ENCODE data around the gene ABHD6.
"Not testable (repeated sequence)": the region's sequence is repeated elsewhere in the genome, so short reads cannot be mapped to it uniquely, and the experiment has no call there.

Gene ABHD6

DNA sequence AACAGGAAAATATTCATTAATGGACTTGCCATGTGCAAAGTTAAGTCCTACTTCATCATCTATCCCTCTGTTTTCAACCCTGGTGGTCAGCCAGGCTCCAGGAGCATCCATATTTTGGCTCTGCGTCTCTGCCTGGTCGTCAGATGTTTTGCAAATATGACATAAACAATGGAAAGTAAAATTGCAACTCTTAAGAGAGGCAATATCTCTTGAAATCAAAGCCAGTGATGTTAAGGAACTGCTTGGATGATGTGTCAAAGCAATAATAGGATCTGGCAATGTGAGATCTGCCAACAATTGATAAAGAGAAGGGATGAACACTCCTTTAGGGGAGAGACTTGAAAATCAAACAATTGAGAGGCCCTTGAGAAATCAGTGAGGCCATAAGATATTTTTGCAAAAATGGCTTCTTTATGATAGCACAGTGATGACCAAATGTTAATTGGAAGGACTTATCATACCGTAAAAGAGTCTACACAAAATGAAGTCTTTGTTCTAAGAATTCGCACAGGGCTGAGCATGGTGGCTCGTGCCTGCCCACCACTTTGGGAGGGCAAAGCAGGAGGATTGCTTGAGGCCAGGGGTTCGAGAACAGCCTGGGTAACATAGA, 6.5 kb downstream of the ABHD6 start:
- DNase-seq, result no peak

DNA sequence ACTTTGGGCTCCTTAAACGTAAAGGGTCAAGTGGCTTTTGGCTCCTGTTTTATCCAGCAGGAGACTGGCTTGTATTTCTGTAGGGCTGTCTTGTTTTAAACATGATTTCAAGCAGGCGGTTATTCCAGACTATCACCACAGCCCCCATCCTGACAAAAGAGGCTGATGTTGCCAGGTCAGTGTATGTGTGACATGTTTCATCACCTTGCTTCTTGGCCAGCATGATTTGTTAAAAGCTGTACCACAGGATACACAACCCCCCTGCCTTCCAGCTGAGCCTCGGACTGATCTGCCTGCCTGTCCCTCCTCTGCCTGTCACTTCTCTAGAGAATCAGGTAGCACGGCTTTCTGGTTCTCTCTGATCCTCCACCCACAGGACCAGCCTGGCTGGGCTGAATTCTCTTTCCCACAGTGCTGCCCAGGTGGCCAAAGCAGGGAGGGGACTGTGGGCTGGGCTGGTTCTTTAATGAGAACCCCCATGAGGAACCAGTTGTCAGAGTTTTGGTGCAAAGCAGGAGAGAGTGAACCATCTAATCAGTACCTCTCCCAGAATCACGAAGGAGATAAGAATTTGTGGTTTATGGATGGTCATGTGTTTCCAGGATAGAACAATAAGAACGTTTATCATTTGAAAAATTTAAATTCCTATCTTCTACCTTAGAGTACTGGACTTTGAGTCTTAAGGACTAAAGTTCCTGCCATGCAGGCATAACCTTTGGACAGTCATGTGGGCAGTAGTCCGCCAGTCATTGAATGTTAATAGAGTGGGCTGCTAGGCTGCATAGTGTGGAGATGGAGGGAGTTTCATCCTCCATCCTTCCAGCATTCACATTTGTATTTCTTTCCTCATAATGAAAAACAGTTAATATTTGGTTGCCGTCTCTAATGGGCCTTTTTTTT, 8.8 kb downstream of the ABHD6 start:
- DNase-seq, result no peak

DNA sequence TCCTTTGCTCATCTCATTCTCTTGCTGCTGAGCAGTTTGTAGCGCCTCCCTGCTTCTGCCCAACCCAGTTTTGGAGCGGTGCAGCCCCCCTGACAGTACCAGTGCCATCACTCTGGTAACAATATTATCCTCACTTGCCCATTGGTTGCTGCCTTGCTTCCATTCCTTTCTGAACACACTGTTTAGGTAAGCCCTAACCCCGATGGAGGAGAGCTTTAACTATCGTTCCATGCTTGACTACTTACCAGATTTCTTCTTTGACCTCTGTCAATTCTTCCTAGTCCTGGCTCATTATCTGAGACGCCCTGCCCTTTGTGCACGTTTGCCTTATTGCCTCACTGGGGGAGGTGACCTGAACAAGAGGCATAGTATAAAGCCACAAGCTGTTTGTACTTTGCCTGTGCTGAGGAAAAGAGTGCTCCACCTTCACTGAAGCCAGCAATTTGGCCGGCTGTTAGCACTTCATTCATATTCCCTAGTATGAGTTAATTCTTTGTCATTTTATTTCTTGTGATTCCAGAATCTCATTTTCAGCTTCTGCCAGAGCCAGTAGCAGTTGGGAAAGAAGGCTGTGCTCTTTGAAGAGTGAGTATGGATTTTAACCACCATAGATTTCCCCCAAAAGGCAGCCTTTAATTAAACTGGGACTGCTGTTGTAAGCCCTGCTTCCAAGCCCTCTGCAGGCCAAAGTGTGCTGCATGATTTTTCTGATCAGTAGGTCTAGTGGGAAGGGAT, 11.9 kb downstream of the ABHD6 start:
- no peak for DNase-seq

DNA sequence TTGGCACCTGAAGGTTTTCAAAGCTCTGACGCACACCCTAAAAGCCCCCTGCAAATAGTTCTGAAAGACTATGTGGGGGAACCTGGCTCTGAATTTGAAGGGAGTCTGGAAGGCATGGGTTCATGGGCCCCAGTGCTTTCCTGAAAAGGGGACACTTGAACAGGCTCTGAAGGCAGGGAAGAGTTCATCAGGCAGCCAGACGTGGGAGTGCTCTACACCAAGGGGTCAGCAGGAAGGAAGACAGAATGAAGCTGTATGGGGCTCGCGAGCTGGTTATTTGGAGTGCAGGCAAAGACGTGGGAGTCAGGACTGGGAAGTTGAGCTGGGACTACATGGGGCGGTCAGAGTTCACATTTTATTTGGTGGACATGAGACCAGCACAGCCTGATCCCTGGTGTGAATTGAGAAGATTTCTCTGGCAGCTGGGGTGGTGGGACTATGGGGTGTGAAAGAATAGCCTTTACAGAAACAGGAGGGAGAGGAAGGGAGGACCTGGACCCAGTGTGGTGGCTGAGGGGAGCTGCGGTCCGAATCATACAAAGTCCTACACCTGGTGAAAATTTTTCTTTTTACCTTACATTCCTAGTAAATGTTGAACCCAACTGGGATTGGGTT, 12.6 kb downstream of the ABHD6 start:
- no peak for DNase-seq

DNA sequence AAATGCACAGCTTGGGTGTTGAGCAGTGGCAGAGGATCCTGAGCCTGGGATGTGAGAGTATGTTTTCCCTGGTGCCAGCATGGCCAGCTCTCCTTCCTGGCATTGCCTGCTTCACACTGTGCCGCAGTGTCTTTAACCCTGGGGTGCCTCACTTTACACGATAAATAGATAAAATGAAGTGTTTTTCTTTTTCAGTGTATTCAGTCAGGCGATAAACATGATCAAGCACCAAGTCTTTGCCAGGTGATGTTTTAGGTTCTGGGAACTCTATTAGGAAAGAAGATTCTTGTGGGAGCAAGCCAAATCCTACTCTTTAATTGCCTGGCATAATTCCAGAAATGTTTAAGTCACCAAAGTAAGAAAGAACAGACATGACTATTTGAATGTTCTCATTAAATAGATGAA, 14.0 kb downstream of the ABHD6 start:
- DNase-seq, result no peak

DNA sequence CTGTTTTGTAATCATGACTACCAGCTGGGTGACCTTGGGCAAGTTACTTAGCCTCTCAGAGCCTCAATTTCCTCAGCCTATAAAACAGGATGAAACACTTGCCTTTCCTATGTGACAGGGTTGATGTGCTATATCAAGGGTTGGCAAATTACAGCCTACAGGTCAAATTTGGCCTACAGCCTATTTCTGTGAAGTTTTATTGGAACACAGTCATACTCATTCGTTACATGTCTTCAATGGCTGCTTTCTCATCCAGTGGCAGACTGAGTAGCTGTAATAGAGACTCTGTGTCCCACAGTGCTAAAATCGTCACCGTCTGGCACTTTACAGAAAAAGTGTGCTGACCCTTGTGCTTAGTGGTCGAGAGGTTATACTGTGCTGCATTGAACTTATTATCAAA, 16.6 kb downstream of the ABHD6 start:
- no peak for DNase-seq

DNA sequence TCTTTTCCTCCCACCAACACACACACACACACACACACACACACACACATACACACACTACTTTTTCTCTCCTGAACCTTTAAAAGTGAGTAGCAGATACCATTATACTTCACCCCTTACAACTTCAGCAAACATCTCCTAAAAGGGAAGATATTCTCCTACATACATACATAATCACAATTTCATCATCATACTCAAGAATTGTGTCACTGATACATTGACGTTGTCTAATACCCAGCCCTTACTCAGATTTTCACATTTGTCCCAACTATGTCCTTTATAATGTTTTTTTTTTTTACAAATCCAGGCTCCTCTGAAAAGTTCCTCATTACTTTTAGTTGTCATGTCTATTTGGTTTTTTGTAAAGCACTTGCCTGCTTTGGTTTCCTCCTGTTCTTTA, 18.5 kb downstream of the ABHD6 start:
- no peak for DNase-seq

DNA sequence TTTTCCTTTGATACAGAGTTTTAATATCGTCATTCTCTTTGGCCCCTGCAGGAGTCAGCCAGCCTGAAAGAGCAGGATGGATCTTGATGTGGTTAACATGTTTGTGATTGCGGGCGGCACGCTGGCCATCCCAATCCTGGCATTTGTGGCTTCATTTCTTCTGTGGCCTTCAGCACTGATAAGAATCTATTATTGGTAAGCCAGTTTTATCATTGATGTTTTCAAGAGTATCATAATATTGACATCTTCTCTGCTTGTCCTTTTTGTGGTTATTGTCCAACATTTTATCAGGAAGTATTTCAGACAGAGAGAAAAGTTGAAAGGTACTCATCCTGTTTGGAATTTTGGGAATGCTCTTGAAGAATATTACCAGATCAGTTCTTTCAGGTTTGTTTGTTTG, 18.9 kb downstream of the ABHD6 start:
- no peak for DNase-seq

DNA sequence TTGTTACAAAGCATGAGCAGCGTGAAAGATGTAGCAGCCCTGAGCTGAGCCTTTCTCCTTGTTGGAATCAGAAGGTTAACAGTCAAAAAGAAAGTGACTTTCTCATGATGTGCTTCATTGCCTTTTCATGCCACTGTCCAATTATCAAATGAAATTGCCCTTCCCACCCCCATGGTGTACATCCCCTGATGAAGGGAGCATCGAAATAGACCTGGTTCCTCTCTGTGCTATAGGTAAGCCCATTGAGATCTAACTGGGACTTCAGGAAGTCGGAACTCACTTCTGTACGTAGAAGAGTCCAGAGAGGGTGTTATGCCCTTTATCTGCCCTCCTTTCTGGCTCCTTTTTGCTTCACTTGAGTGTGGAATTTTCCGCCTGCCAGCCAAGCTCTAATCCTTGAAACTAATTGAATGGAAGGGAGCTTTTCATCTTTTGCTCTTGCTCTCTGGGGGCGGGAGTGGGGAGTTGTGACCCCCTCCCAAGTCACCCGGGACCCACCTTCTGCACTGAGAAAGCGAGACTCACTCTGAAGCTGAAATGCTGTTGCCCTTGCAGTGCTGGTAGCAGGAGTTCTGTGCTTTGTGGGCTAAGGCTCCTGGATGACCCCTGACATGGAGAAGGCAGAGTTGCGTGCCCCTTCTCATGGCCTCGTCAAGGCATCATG, 20.9 kb downstream of the ABHD6 start:
- no peak for DNase-seq

DNA sequence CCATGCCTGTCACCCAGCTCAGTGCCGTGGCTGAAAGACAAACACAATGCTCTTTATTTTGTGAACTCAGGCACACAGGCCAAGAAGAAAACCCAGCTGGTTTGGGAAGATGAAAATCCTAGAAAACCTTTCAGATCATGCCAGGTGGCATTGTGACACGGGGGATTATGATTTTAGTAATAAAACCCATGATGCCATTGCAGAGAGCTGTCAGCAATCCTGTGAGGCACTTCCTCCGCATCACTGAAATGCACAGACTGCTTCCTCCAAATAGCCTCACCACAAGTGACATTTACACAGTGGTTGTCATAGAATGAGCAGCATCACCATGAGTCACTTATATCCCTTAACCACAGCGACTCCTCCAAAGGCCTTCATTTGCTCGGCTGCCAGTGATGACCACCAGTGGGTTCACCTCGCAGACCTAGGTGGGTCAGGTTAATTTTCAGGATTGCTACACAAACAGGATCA, 22.7 kb downstream of the ABHD6 start:
- no peak for DNase-seq

DNA sequence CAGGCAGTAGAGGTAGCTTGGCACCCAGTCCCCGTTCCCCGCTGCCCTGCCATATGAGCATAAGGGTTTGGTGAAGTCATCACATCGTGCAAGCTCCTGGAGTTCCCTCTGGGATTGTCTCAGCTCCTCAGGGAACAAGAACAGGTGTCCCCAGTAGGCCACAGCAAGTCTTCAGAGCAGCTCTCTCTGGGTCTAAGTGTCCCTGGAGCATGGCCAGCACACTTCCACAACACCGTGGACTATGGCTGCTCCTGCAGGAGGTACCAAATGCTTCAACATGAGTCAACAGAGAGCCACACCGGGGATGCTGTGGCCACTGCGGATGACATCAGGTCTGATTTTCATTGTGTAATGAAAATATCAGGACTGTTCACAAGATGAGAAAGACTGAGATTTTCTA, 23.1 kb downstream of the ABHD6 start:
- DNase-seq, result no peak

DNA sequence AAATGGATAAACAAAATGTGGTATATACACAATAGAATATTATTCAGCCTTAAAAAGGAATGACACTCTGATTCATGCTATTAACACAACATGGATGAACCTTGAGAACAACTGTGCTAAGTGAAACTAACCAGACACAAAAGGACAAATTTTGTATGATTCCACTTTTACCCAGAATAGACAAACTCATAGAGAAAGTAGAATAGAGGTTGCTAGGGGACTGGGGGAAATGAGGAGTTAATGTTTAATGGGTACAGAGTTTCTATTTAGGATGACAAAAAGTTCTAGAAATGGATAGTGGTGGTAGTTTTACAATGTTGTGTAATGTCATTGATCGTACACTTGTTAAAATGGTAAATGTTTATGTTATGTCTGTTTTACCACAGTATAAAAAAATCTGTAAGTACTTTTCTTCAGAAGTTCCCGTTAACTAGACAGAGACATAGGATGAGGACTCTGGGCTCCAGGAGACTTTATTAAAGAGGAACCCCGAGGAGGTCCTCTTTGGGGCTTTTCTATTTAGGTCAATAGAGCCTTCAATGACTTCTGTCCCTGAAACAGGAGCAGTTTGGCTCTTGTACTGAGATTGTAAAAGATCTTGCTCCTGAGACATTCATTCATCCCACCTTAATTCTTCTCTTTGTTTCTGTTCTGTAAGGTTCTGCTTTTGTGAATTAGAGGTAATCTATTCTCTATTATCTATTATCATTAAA, 24.5 kb downstream of the ABHD6 start:
- no peak for DNase-seq

DNA sequence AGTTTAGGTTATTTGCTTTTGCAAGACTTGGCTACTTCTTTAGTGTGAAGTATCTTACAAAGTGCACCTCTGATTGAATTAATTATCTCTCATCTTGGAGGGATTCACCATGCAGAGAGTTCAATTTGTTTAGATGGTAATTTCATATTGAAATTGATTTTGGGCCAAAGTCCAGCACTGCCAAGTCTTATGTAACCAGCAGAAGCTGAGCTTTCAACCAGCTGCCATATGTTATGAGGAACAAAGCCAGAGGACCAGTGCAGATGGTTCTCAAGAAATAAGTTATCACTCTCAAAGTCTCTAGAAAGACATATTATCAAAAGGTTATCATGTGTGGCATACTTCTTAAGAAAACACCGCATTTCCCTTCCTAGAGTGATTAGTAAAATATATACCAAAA, 29.0 kb downstream of the ABHD6 start:
- DNase-seq, result no peak

DNA sequence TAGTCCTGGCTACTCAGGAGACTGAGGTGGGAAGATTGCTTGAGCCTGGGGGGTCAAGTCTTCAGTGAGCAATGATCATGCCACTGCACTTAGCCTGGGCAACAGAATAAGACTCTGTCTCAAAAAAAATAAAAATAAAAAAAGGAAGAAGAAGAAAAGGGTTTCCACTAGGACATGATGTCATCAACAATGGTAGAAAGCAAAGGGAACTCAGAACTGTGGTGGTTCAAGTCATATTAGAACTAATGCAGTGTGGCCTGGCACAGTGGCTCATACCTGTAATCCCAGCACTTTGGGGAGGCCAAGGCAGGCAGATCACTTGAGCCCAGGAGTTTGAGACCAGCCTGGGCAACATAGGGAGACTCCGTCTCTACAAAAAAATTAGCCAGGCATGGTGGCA, 30.0 kb downstream of the ABHD6 start:
- DNase-seq, result not testable (repeated sequence)

DNA sequence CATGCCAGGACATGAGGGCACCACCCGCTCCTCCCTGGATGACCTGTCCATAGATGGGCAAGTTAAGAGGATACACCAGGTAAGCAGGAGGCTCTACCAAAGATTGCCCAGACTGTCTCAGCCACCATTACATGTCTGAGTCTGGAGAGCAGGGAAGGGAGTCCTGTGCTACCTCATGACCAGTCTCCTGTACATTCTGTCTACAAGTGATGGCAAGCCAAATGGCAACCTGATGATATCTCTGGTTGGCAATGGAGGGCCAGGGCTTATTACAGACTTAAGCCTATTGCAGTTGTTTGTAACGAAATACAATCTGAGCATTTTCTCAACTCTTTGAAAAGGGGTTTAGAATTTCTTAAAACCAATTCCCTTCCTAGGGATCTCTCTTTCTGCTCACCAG, 31.8 kb downstream of the ABHD6 start:
- no peak for DNase-seq

DNA sequence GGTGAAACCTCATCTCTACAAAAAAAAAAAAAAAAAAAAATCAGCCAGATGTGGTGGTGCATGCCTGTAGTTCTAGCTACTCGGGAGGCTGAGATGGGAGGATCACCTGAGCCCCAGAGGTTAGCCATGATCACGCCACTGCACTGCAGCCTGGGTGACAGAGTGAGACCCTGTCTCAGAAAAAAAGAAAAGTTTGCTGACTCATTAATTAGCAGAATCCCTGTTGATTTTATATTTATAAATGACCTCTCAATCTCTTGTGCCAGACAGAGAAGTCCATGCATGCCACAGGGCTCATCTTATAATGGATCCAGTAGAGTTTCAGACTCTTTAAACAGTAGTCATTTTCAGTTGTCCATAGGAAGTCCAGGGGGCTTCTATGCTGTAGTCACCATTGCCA, 32.9 kb downstream of the ABHD6 start:
- no peak for DNase-seq

DNA sequence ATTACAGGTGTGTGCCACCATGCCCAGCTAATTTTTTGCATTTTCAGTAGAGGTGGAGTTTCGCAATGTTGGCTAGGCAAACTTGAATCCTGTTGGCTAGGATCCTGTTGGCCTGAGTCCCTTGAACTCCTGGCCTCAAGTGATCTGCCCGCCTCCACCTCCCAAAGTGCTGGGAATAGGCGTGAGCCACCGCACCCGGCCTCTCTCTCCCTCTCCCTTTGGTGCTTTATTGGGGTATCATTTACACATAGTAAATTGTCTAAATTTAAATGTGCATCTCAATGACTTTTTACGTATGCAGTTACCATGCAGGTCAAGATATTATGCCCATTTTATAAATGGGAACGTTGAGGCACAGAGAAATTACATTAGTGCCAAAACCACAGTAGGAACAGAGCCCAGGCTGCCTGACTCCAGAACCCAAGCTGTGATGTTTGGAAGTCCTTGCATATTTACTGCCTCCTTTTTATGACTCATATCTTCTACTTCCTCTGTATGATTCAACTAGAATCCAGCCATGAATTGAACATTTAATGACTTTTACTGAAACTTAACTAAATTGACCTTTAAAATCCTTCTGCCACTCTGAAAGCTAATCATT, 34.4 kb downstream of the ABHD6 start:
- no peak for DNase-seq

DNA sequence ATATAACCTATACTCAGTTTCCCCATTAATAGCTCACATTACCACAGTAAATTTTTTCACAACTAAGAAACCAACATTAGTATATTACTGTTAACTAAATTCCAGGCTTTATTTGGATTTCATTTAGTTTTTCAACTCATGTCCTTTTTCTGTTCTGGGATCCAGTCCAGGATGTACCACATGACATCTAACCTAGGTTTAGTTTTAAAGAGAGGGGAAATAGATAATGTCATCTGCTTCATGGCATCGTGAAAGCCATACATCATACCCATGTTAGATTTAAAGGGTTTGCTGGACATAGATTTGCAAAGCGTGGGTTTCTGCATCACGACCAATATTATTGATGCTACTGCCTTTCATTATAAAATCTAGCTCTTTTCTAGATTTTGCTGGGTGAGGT, 35.3 kb downstream of the ABHD6 start:
- no peak for DNase-seq

DNA sequence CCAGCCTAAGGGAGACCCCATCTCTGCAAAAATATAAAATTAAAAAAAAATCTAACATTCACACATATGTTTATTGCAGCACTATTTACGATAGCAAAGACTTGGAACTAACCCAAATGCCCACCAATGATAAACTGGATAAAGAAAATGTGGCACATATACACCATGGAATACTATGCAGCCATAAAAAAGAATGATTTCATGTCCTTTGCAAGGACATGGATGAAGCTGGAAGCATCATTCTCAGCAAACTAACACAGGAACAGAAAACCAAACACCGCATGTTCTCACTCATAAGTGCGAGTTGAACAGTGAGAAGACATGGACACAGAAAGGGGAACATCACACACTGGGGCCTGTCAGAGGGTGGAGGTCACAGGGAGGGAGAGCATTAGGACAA, 35.8 kb downstream of the ABHD6 start:
- not testable (repeated sequence) for DNase-seq

DNA sequence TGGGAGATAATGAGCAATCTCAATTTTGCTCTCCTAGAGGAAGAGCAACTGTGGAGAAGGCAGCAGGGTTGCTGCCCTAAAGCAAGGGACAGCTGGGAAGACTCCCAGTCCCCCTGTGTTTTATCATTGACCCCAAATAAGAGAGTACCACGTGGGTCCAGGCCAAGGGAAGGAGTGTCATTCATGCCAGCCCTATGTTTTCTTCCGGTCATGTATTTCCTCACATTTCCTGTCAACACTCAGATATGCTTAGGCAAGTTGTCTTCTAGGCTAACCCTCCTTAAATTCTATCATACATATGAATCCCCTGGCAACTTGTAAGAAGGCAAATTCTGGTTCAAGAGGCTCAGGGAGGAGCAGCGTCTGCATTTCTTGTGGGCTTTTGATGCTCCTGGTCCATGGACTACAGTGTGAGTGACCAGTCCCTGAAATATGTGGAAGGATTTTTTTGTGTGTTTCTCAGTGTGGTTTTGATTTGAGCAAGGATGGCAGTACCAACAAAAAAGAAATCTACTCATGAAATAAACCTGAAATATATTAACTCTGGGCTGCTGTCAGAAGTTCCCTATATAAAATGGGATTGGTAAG, 36.5 kb downstream of the ABHD6 start:
- no peak for DNase-seq

DNA sequence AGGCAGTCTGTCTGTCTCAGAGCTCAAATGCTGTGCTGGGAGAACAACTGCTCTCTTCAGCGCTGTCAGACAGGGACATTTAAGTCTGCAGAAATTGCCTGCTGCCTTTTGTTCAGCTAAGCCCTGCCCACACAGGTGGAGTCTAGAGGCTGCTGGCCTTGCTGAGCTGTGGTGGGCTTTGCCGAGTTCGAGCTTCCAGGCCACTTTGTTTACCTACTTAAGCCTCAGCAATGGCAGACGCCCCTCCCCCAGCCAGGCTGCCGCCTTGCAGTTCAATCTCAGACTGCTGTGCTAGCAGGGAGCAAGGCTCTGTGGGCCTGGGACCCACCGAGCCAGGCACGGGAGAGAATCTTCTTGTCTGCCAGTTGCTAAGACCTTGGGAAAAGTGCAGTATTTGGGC, 43.5 kb downstream of the ABHD6 start:
- DNase-seq, result no peak
